ENCODE measurements around the gene JUN.

JUN gene

DNA sequence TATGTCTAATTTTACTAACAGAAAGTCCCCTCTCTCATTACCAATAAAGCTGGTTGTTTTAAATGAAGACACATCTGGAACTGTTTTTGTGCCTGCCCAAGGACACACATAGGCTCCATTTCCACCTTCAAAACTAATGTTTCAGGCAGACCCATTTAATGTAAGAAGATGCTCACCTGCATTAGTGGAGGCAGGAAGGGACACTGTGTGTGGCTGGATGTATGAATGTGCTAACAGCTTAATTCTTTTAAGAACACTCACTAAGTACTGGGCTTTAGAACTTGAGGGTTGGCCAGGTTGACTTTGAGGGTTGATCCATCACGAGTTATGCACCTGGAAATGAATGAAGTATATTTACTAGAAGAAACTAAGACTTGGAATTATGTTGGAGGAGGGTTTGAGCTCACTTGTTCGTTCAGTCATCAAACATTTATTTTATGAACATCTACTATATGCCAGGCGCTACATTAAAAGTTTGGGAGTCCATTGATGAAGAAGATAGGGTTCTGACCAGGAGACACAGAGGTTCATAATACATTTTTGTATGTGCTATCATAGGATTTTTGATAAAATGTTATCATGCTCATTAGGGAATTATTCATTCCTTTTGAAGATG is 5.4 kb downstream of the JUN start:
- Histone ChIP-seq H3K27me3 (ENCODE audit: control insufficient read depth in 1 of 2, insufficient read depth in 2 of 2, low read length in 2 of 2) (no peaks in the 10 kb centered on the region), H3K4me1 (ENCODE audit: control insufficient read depth in 1 of 2, insufficient read depth in 2 of 2, low read length in 2 of 2) (peaks cover 12 to 21% of the 10 kb centered on the region in 2 donors), H3K27ac (ENCODE audit: low read depth, low read length) (no peak overlapping the region), H3K9me3 (ENCODE audit: control insufficient read depth in 1 of 2, low read length in 2 of 2) (no peaks in the 10 kb centered on the region), H3K4me3 (ENCODE audit: low read depth in 1 of 2, low read length in 2 of 2) (no peak overlapping the region), H3K36me3 (ENCODE audit: control insufficient read depth in 1 of 2, insufficient read depth in 2 of 2, low read length in 2 of 2) (peaks cover 7 to 8% of the 10 kb centered on the region in 2 donors), H3K9ac (ENCODE audit: low read depth in 1 of 2, low read length in 2 of 2) (no peak overlapping the region)

GRCh38 chr1:58774027-58774426 is 9.8 kb downstream of the JUN start:
- H3K36me3 ChIP-seq (ENCODE audit: control insufficient read depth in 1 of 2, insufficient read depth in 2 of 2, low read length in 2 of 2), result no peaks in the 10 kb centered on the region
- H3K4me3 ChIP-seq (ENCODE audit: low read depth in 1 of 2, low read length in 2 of 2), result no peak overlapping the region
- no peaks in the 10 kb centered on the region for H3K27me3 ChIP-seq (ENCODE audit: control insufficient read depth in 1 of 2, insufficient read depth in 2 of 2, low read length in 2 of 2)
- no peaks in the 10 kb centered on the region for H3K9me3 ChIP-seq (ENCODE audit: control insufficient read depth in 1 of 2, low read length in 2 of 2)
- H3K4me1 ChIP-seq (ENCODE audit: control insufficient read depth in 1 of 2, insufficient read depth in 2 of 2, low read length in 2 of 2), result peaks cover 0 to 10% of the 10 kb centered on the region in 2 donors
- no peak overlapping the region for H3K9ac ChIP-seq (ENCODE audit: low read depth in 1 of 2, low read length in 2 of 2)
- H3K27ac ChIP-seq (ENCODE audit: low read depth, low read length), result no peak overlapping the region

DNA sequence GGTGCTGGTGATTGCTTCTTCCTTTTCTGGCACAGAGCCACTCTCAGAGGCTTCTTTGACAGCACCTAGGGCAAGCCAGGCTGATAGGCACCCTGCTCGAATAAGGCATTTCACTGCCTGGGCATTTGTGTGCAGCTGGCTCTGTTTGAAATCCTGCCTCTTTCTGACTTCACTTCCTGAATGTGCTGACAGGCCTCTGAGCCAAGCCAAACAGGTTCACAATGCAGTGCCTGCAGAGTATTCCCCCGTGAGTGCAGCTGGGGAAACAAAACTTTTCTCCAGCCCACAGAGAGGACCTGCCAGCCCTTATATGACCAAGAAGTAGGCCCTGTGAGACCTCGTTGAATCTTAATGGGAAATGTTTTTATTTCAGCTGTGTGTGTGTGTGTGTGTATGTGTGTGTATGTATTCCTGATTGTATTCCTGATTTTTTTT is 10.4 kb downstream of the JUN start:
- Histone ChIP-seq H3K9me3 (ENCODE audit: control insufficient read depth in 1 of 2, low read length in 2 of 2) (no peaks in the 10 kb centered on the region), H3K4me1 (ENCODE audit: control insufficient read depth in 1 of 2, insufficient read depth in 2 of 2, low read length in 2 of 2) (peaks cover 0 to 10% of the 10 kb centered on the region in 2 donors), H3K4me3 (ENCODE audit: low read depth in 1 of 2, low read length in 2 of 2) (no peak overlapping the region), H3K36me3 (ENCODE audit: control insufficient read depth in 1 of 2, insufficient read depth in 2 of 2, low read length in 2 of 2) (no peaks in the 10 kb centered on the region), H3K27me3 (ENCODE audit: control insufficient read depth in 1 of 2, insufficient read depth in 2 of 2, low read length in 2 of 2) (no peaks in the 10 kb centered on the region), H3K9ac (ENCODE audit: low read depth in 1 of 2, low read length in 2 of 2) (peak overlapping the region in 1 of 2 donors; percentile 22), H3K27ac (ENCODE audit: low read depth, low read length) (no peak overlapping the region)

DNA sequence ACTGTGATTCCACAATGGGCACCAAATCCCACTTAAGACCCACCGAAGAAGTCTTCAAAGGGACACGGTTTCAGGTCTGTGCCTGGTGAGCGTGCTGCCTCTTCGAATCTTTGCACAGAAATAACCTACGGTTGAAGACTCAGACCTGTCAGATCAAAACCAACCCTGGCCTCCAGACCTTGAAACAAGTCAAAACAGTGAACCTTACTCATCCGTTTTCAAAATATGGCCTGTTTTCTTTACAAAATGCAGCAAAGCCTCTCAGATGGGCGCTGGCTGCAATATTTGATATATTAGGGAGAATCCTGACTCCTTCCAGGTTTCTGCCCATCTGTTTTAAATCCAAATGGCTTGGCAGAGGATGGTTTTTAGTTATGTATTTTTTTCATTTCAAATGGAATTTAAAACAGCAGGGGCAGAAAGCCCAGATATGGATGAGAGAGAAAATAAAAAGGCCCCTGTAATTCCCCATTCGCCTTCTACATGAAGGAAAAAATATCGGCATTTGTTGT is 14.0 kb downstream of the JUN start:
- no peak overlapping the region for H3K4me3 ChIP-seq (ENCODE audit: low read depth in 1 of 2, low read length in 2 of 2)
- no peak overlapping the region for H3K9ac ChIP-seq (ENCODE audit: low read depth in 1 of 2, low read length in 2 of 2)
- peaks cover 0 to 10% of the 10 kb centered on the region in 2 donors for H3K4me1 ChIP-seq (ENCODE audit: control insufficient read depth in 1 of 2, insufficient read depth in 2 of 2, low read length in 2 of 2)
- H3K9me3 ChIP-seq (ENCODE audit: control insufficient read depth in 1 of 2, low read length in 2 of 2), result no peaks in the 10 kb centered on the region
- H3K27me3 ChIP-seq (ENCODE audit: control insufficient read depth in 1 of 2, insufficient read depth in 2 of 2, low read length in 2 of 2), result no peaks in the 10 kb centered on the region
- H3K36me3 ChIP-seq (ENCODE audit: control insufficient read depth in 1 of 2, insufficient read depth in 2 of 2, low read length in 2 of 2), result no peaks in the 10 kb centered on the region
- H3K27ac ChIP-seq (ENCODE audit: low read depth, low read length), result no peak overlapping the region

GRCh38 chr1:58768971-58769808 is 14.7 kb downstream of the JUN start:
- Histone ChIP-seq H3K4me3 (ENCODE audit: low read depth in 1 of 2, low read length in 2 of 2) (no peak overlapping the region), H3K9ac (ENCODE audit: low read depth in 1 of 2, low read length in 2 of 2) (no peak overlapping the region), H3K27me3 (ENCODE audit: control insufficient read depth in 1 of 2, insufficient read depth in 2 of 2, low read length in 2 of 2) (no peaks in the 10 kb centered on the region)

GRCh38 chr1:58768191-58768731 is 15.6 kb downstream of the JUN start:
- H3K9ac ChIP-seq (ENCODE audit: low read depth in 1 of 2, low read length in 2 of 2), result no peak overlapping the region
- H3K27ac ChIP-seq (ENCODE audit: low read depth, low read length), result no peak overlapping the region
- no peak overlapping the region for H3K4me3 ChIP-seq (ENCODE audit: low read depth in 1 of 2, low read length in 2 of 2)
- no peaks in the 10 kb centered on the region for H3K9me3 ChIP-seq (ENCODE audit: control insufficient read depth in 1 of 2, low read length in 2 of 2)
- no peaks in the 10 kb centered on the region for H3K36me3 ChIP-seq (ENCODE audit: control insufficient read depth in 1 of 2, insufficient read depth in 2 of 2, low read length in 2 of 2)
- peaks cover 4 to 5% of the 10 kb centered on the region in 2 donors for H3K4me1 ChIP-seq (ENCODE audit: control insufficient read depth in 1 of 2, insufficient read depth in 2 of 2, low read length in 2 of 2)
- no peaks in the 10 kb centered on the region for H3K27me3 ChIP-seq (ENCODE audit: control insufficient read depth in 1 of 2, insufficient read depth in 2 of 2, low read length in 2 of 2)

More at GRCh38 chr1:58768971-58769808, 14.7 kb downstream of the JUN start:
- no peaks in the 10 kb centered on the region for H3K9me3 ChIP-seq (ENCODE audit: control insufficient read depth in 1 of 2, low read length in 2 of 2)
- H3K36me3 ChIP-seq (ENCODE audit: control insufficient read depth in 1 of 2, insufficient read depth in 2 of 2, low read length in 2 of 2), result no peaks in the 10 kb centered on the region
- no peak overlapping the region for H3K27ac ChIP-seq (ENCODE audit: low read depth, low read length)
- H3K4me1 ChIP-seq (ENCODE audit: control insufficient read depth in 1 of 2, insufficient read depth in 2 of 2, low read length in 2 of 2), result peaks cover 0 to 10% of the 10 kb centered on the region in 2 donors

- Histone ChIP-seq H3K9ac (ENCODE audit: low read depth in 1 of 2, low read length in 2 of 2) (no peak overlapping the region), H3K27me3 (ENCODE audit: control insufficient read depth in 1 of 2, insufficient read depth in 2 of 2, low read length in 2 of 2) (no peaks in the 10 kb centered on the region), H3K4me3 (ENCODE audit: low read depth in 1 of 2, low read length in 2 of 2) (no peak overlapping the region), H3K36me3 (ENCODE audit: control insufficient read depth in 1 of 2, insufficient read depth in 2 of 2, low read length in 2 of 2) (no peaks in the 10 kb centered on the region), H3K27ac (ENCODE audit: low read depth, low read length) (no peak overlapping the region), H3K4me1 (ENCODE audit: control insufficient read depth in 1 of 2, insufficient read depth in 2 of 2, low read length in 2 of 2) (peaks cover 9 to 10% of the 10 kb centered on the region in 2 donors), H3K9me3 (ENCODE audit: control insufficient read depth in 1 of 2, low read length in 2 of 2) (no peaks in the 10 kb centered on the region)
These were observed 16.7 kb downstream of the JUN start for GRCh38 chr1:58767143-58767542.

GRCh38 chr1:58765441-58765840 is 18.4 kb downstream of the JUN start:
- no peak overlapping the region for H3K27ac ChIP-seq (ENCODE audit: low read depth, low read length)
- H3K4me1 ChIP-seq (ENCODE audit: control insufficient read depth in 1 of 2, insufficient read depth in 2 of 2, low read length in 2 of 2), result peaks cover 9 to 10% of the 10 kb centered on the region in 2 donors
- H3K9me3 ChIP-seq (ENCODE audit: control insufficient read depth in 1 of 2, low read length in 2 of 2), result no peaks in the 10 kb centered on the region
- no peak overlapping the region for H3K9ac ChIP-seq (ENCODE audit: low read depth in 1 of 2, low read length in 2 of 2)
- H3K27me3 ChIP-seq (ENCODE audit: control insufficient read depth in 1 of 2, insufficient read depth in 2 of 2, low read length in 2 of 2), result no peaks in the 10 kb centered on the region
- H3K36me3 ChIP-seq (ENCODE audit: control insufficient read depth in 1 of 2, insufficient read depth in 2 of 2, low read length in 2 of 2), result no peaks in the 10 kb centered on the region
- no peak overlapping the region for H3K4me3 ChIP-seq (ENCODE audit: low read depth in 1 of 2, low read length in 2 of 2)

DNA sequence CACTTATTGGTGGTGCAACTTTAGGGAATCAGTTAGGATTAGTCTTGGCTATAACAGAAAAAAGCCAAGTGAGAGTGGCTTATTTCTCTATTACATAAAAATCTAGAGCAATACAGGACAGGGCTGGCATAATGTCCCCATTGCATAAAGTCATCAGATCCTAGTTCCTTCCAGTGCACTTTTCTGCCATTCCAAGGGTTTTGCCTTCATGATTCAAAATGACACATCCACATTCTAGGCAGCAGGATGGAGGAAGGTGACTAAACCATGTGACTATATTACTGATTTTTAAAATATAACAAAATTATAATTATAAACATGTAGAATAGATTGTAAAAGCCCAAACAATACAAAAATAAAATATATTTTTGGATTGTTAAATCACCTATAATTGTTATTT is 18.8 kb downstream of the JUN start:
- Histone ChIP-seq H3K9me3 (ENCODE audit: control insufficient read depth in 1 of 2, low read length in 2 of 2) (no peaks in the 10 kb centered on the region), H3K36me3 (ENCODE audit: control insufficient read depth in 1 of 2, insufficient read depth in 2 of 2, low read length in 2 of 2) (no peaks in the 10 kb centered on the region), H3K4me3 (ENCODE audit: low read depth in 1 of 2, low read length in 2 of 2) (no peak overlapping the region), H3K27me3 (ENCODE audit: control insufficient read depth in 1 of 2, insufficient read depth in 2 of 2, low read length in 2 of 2) (no peaks in the 10 kb centered on the region), H3K27ac (ENCODE audit: low read depth, low read length) (no peak overlapping the region), H3K9ac (ENCODE audit: low read depth in 1 of 2, low read length in 2 of 2) (no peak overlapping the region), H3K4me1 (ENCODE audit: control insufficient read depth in 1 of 2, insufficient read depth in 2 of 2, low read length in 2 of 2) (peaks cover 9 to 10% of the 10 kb centered on the region in 2 donors)

All from duodenal mucosa (tissue), 2 donors.